NT2/D1 (cell line): ENCODE data around the gene FBXO42.

Experiments used
- DNase-seq: peaks from one replicate; pipeline ENCODE4 v3.0.0-alpha.2; 2011; ENCODE audit warnings: low read depth, low spot score
- H3K27me3 ChIP-seq: 2 replicates; pipeline ENCODE4 v1.6.0; 2011; ENCODE audit warnings: mild to moderate bottlenecking; ENCODE audit not compliant: insufficient read length, insufficient read depth
- H3K36me3 ChIP-seq: 2 replicates; pipeline ENCODE4 v1.6.1; 2011; ENCODE audit warnings: mild to moderate bottlenecking, low read length, mixed read lengths; ENCODE audit not compliant: insufficient read depth, insufficient read length
- H3K4me1 ChIP-seq: 2 replicates; pipeline ENCODE4 v1.5.1; 2011; ENCODE audit not compliant: insufficient read depth, insufficient read length
- H3K4me3 ChIP-seq: 2 replicates; pipeline ENCODE4 v1.5.1; 2011; ENCODE audit warnings: low read depth; ENCODE audit not compliant: insufficient read length
- H3K9ac ChIP-seq: 2 replicates; pipeline ENCODE4 v1.6.0; 2011; ENCODE audit warnings: low read depth; ENCODE audit not compliant: insufficient read length
- H3K9me3 ChIP-seq: 2 replicates; pipeline ENCODE4 v1.5.1; 2011; ENCODE audit warnings: mild to moderate bottlenecking, low read length; ENCODE audit not compliant: insufficient read depth
- SUZ12 ChIP-seq: IDR thresholded peaks from 2 replicates; pipeline ENCODE4 v1.6.1; 2011; ENCODE audit not compliant: insufficient read length, insufficient read depth; ENCODE audit errors: extremely low read depth
- YY1 ChIP-seq: IDR thresholded peaks from 2 replicates; pipeline ENCODE4 v1.6.1; 2011; ENCODE audit not compliant: insufficient read length, insufficient read depth
- ZNF274 ChIP-seq: IDR thresholded peaks from 2 replicates; pipeline ENCODE4 v1.6.1; 2011; ENCODE audit warnings: mild to moderate bottlenecking, low read depth, low read length

Gene FBXO42

GRCh38 chr1:16302709-16303627, 49.3 kb downstream of the FBXO42 start:
- TF ChIP-seq SUZ12 (no peak), YY1 (no peak), ZNF274 (no peak)

GRCh38 chr1:16300436-16300835, 51.8 kb downstream of the FBXO42 start:
- no peak for TF ChIP-seq YY1
- no peak for TF ChIP-seq ZNF274
- TF ChIP-seq SUZ12: no peak
- Histone ChIP-seq H3K36me3 (peaks cover 30% of the 10 kb centered on the region), H3K4me3 (no peak overlapping the region), H3K9ac (no peak overlapping the region), H3K4me1 (no peaks in the 10 kb centered on the region), H3K27me3 (no peaks in the 10 kb centered on the region), H3K9me3 (no peaks in the 10 kb centered on the region)
- DNase-seq: no peak

More at GRCh38 chr1:16302709-16303627, 49.3 kb downstream of the FBXO42 start:
- no peak overlapping the region for H3K4me3 ChIP-seq
- H3K9ac ChIP-seq: no peak overlapping the region
- H3K27me3 ChIP-seq: no peaks in the 10 kb centered on the region
- H3K36me3 ChIP-seq: peaks cover 34% of the 10 kb centered on the region
- no peaks in the 10 kb centered on the region for H3K4me1 ChIP-seq
- no peak for DNase-seq
- no peaks in the 10 kb centered on the region for H3K9me3 ChIP-seq

- no peaks in the 10 kb centered on the region for H3K27me3 ChIP-seq
- H3K36me3 ChIP-seq: peaks cover 28% of the 10 kb centered on the region
- H3K9me3 ChIP-seq: no peaks in the 10 kb centered on the region
- DNase-seq: no peak
- H3K4me1 ChIP-seq: no peaks in the 10 kb centered on the region
- TF ChIP-seq YY1 (no peak), ZNF274 (no peak), SUZ12 (no peak)
- no peak overlapping the region for H3K9ac ChIP-seq
- H3K4me3 ChIP-seq: no peak overlapping the region
Observed at GRCh38 chr1:16298653-16299052, 53.6 kb downstream of the FBXO42 start.

- DNase-seq: no peak
- Histone ChIP-seq H3K4me3 (no peak overlapping the region), H3K4me1 (no peaks in the 10 kb centered on the region), H3K36me3 (peaks cover 23% of the 10 kb centered on the region), H3K9ac (no peak overlapping the region), H3K9me3 (no peaks in the 10 kb centered on the region), H3K27me3 (no peaks in the 10 kb centered on the region)
- TF ChIP-seq YY1: no peak
- no peak for TF ChIP-seq ZNF274
- no peak for TF ChIP-seq SUZ12
Observed at GRCh38 chr1:16296643-16297042, 55.6 kb downstream of the FBXO42 start.

GRCh38 chr1:16294219-16295212, 57.8 kb downstream of the FBXO42 start:
- H3K9ac ChIP-seq: no peak overlapping the region
- no peaks in the 10 kb centered on the region for H3K9me3 ChIP-seq
- peaks cover 17% of the 10 kb centered on the region for H3K36me3 ChIP-seq
- H3K4me3 ChIP-seq: no peak overlapping the region
- DNase-seq: no peak
- no peak for TF ChIP-seq ZNF274
- no peak for TF ChIP-seq SUZ12
- TF ChIP-seq YY1: no peak
- no peaks in the 10 kb centered on the region for H3K27me3 ChIP-seq
- H3K4me1 ChIP-seq: no peaks in the 10 kb centered on the region

- TF ChIP-seq SUZ12: no peak
- TF ChIP-seq ZNF274: no peak
- TF ChIP-seq YY1: no peak
- no peak overlapping the region for H3K4me3 ChIP-seq
- no peak for DNase-seq
Observed at GRCh38 chr1:16293538-16293937, 58.7 kb downstream of the FBXO42 start.

GRCh38 chr1:16292739-16293138, 59.5 kb downstream of the FBXO42 start:
- no peaks in the 10 kb centered on the region for H3K9me3 ChIP-seq
- peaks cover 19% of the 10 kb centered on the region for H3K36me3 ChIP-seq
- no peak overlapping the region for H3K9ac ChIP-seq
- H3K27me3 ChIP-seq: no peaks in the 10 kb centered on the region
- TF ChIP-seq ZNF274: no peak
- no peak for TF ChIP-seq SUZ12
- TF ChIP-seq YY1: no peak
- H3K4me1 ChIP-seq: peaks cover 2% of the 10 kb centered on the region
- no peak overlapping the region for H3K4me3 ChIP-seq
- no peak for DNase-seq

More at GRCh38 chr1:16293538-16293937, 58.7 kb downstream of the FBXO42 start:
- Histone ChIP-seq H3K9me3 (no peaks in the 10 kb centered on the region), H3K9ac (no peak overlapping the region), H3K4me1 (peaks cover 2% of the 10 kb centered on the region), H3K36me3 (peaks cover 19% of the 10 kb centered on the region), H3K27me3 (no peaks in the 10 kb centered on the region)
